Common myeloid progenitor, CD34-positive (primary cell): ENCODE data around the gene RHBG.

Experiments used
- CTCF ChIA-PET: fragments of 350-600 bp; sonication (Branson Sonifier 250); formaldehyde crosslinking; loops from one replicate; lab custom pipeline; 2021; ENCODE audit warnings: antibody characterized with exemption; lab: Charles Lee
- POLR2A ChIA-PET: fragments of 350-600 bp; sonication (Branson Sonifier 250); formaldehyde crosslinking; loops from one replicate; lab custom pipeline; 2021; ENCODE audit warnings: antibody characterized with exemption; lab: Charles Lee
- DNase-seq, 3 donors: peaks; one replicate each; pipeline versions ENCODE4 v3.0.0 to v3.0.0-alpha.2; 2013
- H3K27ac ChIP-seq, 2 experiments: 1 replicate in 1 of 2; 2 replicates in 1 of 2; pipeline ENCODE4 v1.7.0; 2013; ENCODE audit warnings: inconsistent platforms in 2 of 2, low read length in 2 of 2, mild to moderate bottlenecking in 2 of 2, low read depth in 1 of 2, moderate library complexity in 1 of 2; ENCODE audit not compliant: severe bottlenecking in 2 of 2, insufficient read depth in 1 of 2, poor library complexity in 1 of 2
- H3K27me3 ChIP-seq, 5 experiments: replicated peaks in 2 of 5; 1 replicate in 3 of 5; 2 replicates in 2 of 5; pipeline versions ENCODE4 v1.6.1 to v1.7.0; 2013; ENCODE audit warnings: low read length in 4 of 5, mild to moderate bottlenecking in 2 of 5, moderate library complexity in 2 of 5, inconsistent platforms in 1 of 5; ENCODE audit not compliant: insufficient read depth in 5 of 5, control insufficient read depth in 4 of 5
- H3K36me3 ChIP-seq, 4 experiments: 1 replicate in 2 of 4; 2 replicates in 2 of 4; pipeline versions ENCODE4 v1.6.1 to v1.7.0; 2013; ENCODE audit warnings: low read length in 3 of 4, control low read depth in 1 of 4, mild to moderate bottlenecking in 1 of 4; ENCODE audit not compliant: control insufficient read depth in 4 of 4, insufficient read depth in 4 of 4
- H3K4me1 ChIP-seq, 4 experiments: 1 replicate in 3 of 4; 2 replicates in 1 of 4; pipeline versions ENCODE4 v1.6.1 to v1.7.1; 2013; ENCODE audit warnings: low read length in 3 of 4, mild to moderate bottlenecking in 3 of 4, control low read depth in 1 of 4, inconsistent platforms in 1 of 4, moderate library complexity in 1 of 4; ENCODE audit not compliant: control insufficient read depth in 4 of 4, insufficient read depth in 4 of 4; ENCODE audit errors: control extremely low read depth in 1 of 4
- H3K4me3 ChIP-seq, 7 experiments: 1 replicate in 4 of 7; 2 replicates in 3 of 7; pipeline versions ENCODE4 v1.5.1 to v1.7.0; 2013; ENCODE audit warnings: mild to moderate bottlenecking in 7 of 7, low read length in 6 of 7, moderate library complexity in 6 of 7, inconsistent platforms in 2 of 7, low read depth in 2 of 7, control low read depth in 1 of 7; ENCODE audit not compliant: insufficient read depth in 4 of 7, control insufficient read depth in 1 of 7; ENCODE audit errors: extremely low read depth in 1 of 7
- H3K9me3 ChIP-seq, 5 experiments: 1 replicate in 4 of 5; 2 replicates in 1 of 5; pipeline versions ENCODE4 v1.6.1 to v1.7.1; 2013; ENCODE audit warnings: low read length in 4 of 5, mild to moderate bottlenecking in 2 of 5, inconsistent platforms in 1 of 5, low read depth in 1 of 5, moderate library complexity in 1 of 5; ENCODE audit not compliant: control insufficient read depth in 4 of 5, insufficient read depth in 2 of 5; ENCODE audit errors: control extremely low read depth in 1 of 5
- WGBS: methylation state at CpG from one replicate; pipeline ENCODE4 v1.1.5; 2013; ENCODE audit not compliant: insufficient coverage; 5-methylcytosine and 5-hydroxymethylcytosine counted together

RHBG gene

DNA sequence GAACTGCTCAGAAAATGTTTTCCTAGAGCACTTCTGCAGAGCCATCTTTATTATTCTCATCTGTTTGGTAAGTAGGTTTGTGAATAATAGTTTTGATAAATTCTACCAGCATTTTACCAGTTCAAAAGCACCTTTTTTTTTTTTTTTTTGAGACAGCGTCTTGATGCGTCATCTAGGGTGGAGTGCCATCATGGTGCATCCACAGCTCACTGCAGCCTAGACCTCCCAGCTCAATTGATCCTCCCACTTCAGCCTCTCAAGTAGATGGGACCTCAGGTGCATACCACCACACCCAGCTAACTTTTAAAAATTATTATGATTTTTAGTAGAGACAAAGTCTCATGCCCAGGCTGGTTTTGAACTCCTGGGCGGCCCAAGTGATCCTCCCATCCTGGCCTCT, 9.8 kb upstream of the RHBG start:
- ChIA-PET POLR2A (interaction anchor here (2.0 kb wide), 1 partner anchor 10 kb away, joined by 5 read pairs; the partner anchor contains the start of gene RHBG), CTCF (interaction anchor here (0.9 to 3.5 kb wide), 12 partner anchors 11 to 108 kb away, joined by 3 to 18 read pairs (median 4); no protein-coding TSS in a partner anchor)
- Histone ChIP-seq H3K9me3 (no peaks in the 10 kb centered on the region), H3K36me3 (no peaks in the 10 kb centered on the region), H3K4me3 (no peak overlapping the region), H3K27me3 (peaks cover under 1 to 10% (median 8%) of the 10 kb centered on the region in 5 experiments), H3K4me1 (peaks cover 0 to 7% (median 5%) of the 10 kb centered on the region in 4 experiments), H3K27ac (no peak overlapping the region)
- 93% methylated on average over 2 of the region's 3 CpGs for WGBS
- no peak for DNase-seq

DNA sequence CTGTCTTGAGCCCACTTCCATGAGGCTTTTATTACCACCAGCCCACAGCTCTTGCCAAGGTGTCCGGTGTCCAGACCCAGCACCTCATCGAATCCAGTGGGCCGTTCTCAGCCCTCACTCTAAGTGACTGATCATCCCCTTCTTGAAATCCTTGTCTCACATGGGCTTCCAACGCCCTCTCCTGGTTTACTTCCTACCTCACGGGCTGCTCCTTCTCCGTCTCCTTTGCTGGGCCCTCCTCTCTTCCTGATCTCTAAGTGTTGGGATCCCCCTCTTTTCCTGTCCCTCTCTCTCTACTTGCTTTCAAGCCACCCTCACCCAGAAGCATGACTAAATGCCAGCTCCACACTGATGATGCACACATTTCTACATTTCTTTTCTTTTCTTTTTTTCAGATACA, 9.0 kb upstream of the RHBG start:
- H3K9me3 ChIP-seq: no peaks in the 10 kb centered on the region
- peaks cover 2 to 10% (median 4%) of the 10 kb centered on the region in 5 experiments for H3K27me3 ChIP-seq
- H3K36me3 ChIP-seq: no peaks in the 10 kb centered on the region
- ChIA-PET POLR2A (interaction anchor here (2.0 kb wide), 1 partner anchor 9 kb away, joined by 5 read pairs; the partner anchor contains the start of gene RHBG), CTCF (interaction anchor here (0.9 to 3.5 kb wide), 8 partner anchors 12 to 108 kb away, joined by 3 to 18 read pairs (median 4); no protein-coding TSS in a partner anchor)
- WGBS: 52% methylated on average over 6 of the region's 6 CpGs
- peaks cover 0 to 7% (median 5%) of the 10 kb centered on the region in 4 experiments for H3K4me1 ChIP-seq
- no peak overlapping the region for H3K27ac ChIP-seq
- DNase-seq: no peak
- H3K4me3 ChIP-seq: no peak overlapping the region

DNA sequence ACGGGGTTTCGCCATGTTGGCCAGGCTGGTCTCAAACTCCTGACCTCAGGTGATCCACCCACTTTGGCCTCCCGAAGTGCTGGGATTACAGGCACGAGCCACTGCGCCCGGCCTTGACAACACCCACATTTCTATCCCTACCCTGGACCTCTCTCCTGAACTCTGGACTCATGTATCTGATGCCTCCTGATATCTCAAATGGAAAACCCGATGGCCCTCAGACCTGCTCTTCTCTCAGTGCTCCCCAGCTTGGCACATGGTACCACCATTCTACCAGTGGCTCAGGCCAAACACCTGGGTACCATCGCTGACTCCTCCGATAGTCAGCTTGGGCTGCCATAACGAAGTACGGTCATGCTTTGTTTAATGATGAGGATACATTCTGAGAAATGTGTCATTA, 8.5 kb upstream of the RHBG start:
- ChIA-PET CTCF (interaction anchor here (0.9 to 3.5 kb wide), 6 partner anchors 16 to 120 kb away, joined by 3 to 11 read pairs (median 4); no protein-coding TSS in a partner anchor), POLR2A (interaction anchor here (2.0 kb wide), 1 partner anchor 8 kb away, joined by 5 read pairs; the partner anchor contains the start of gene RHBG)
- 94% methylated on average over 5 of the region's 11 CpGs for WGBS

DNA sequence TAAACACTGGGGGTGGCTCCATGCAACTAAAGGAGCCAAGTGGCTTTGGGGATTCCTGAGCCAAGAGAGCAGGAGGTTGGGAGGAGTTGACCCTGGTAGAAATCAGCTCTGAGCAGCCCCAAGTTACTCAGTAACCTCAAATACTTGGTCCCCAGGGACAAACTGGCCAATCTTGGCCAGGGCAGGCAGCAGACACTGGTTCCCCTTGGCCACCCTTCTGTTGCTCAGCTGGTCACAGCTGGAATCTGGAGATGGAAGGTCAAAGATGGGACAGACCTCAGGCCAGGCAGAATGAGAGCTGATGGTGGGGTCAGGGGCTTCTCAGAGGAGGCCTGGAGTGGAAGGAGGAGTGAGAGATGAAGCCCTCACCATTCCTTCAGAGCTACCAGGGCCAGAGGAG, 3.3 kb upstream of the RHBG start:
- Histone ChIP-seq H3K36me3 (no peaks in the 10 kb centered on the region), H3K9me3 (no peaks in the 10 kb centered on the region), H3K27ac (no peak overlapping the region), H3K4me1 (peaks cover 0 to 11% (median 9%) of the 10 kb centered on the region in 4 experiments), H3K4me3 (no peak overlapping the region), H3K27me3 (peaks cover 2 to 29% (median 9%) of the 10 kb centered on the region in 5 experiments)
- DNase-seq: no peak
- ChIA-PET POLR2A (no interaction called here), CTCF (interaction anchor here (0.9 to 1.9 kb wide), 3 partner anchors 9 to 18 kb away, joined by 3 to 5 read pairs (median 3); no protein-coding TSS in a partner anchor)

More for the DNA sequence above, 8.5 kb upstream of the RHBG start:
- Histone ChIP-seq H3K27ac (no peak overlapping the region), H3K4me1 (peaks cover 0 to 7% (median 5%) of the 10 kb centered on the region in 4 experiments), H3K27me3 (peaks cover 2 to 10% (median 8%) of the 10 kb centered on the region in 5 experiments), H3K4me3 (no peak overlapping the region), H3K9me3 (no peaks in the 10 kb centered on the region), H3K36me3 (no peaks in the 10 kb centered on the region)
- no peak for DNase-seq

DNA sequence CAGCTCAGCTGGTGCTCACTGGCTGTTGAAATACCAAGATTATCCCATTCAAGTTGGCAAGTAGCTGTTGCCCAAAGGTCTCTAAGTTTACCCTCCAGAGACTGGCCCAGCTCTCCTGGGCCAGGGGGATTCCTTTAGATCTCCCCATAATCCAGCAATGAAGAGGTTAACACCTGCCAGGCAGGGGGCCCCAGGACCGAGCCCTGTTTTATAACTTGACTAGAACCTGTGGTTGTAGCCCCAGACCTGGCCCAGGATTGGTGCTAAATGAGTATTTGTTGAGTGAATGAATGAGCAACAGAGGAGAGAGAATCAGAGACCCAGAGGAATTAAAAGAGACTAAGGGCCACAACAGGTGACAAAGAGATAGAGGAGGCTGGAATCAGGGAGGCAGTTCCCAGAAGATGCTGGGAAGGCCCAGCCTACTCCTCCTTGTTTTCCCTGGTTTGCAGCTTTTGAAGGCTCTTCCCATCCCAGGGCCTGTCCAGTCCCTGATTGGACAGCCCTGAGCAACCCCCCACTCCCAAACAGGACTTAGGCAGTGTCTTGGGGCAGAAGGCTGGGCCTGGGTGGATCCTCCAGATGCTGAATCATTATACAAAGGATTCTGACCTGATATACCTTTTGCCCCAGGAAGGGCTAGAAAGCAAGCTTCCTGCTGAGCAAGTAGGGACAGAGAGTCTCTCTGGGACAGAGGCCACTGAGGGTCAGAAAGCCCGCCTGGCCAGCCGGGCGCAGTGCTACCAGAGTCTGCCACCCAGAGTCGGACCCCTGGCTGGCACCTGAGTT, 2.4 kb upstream of the RHBG start:
- ChIA-PET POLR2A (no interaction called here), CTCF (interaction anchor here (0.9 to 1.9 kb wide), 4 partner anchors 10 to 19 kb away, joined by 3 to 5 read pairs (median 4); no protein-coding TSS in a partner anchor)
- no peaks in the 10 kb centered on the region for H3K36me3 ChIP-seq
- 94% methylated on average over 5 of the region's 5 CpGs for WGBS
- H3K4me1 ChIP-seq: peaks cover 0 to 13% (median 9%) of the 10 kb centered on the region in 4 experiments
- H3K27me3 ChIP-seq: peaks cover 2 to 29% (median 9%) of the 10 kb centered on the region in 5 experiments
- no peaks in the 10 kb centered on the region for H3K9me3 ChIP-seq
- H3K4me3 ChIP-seq: no peak overlapping the region
- no peak for DNase-seq
- no peak overlapping the region for H3K27ac ChIP-seq

DNA sequence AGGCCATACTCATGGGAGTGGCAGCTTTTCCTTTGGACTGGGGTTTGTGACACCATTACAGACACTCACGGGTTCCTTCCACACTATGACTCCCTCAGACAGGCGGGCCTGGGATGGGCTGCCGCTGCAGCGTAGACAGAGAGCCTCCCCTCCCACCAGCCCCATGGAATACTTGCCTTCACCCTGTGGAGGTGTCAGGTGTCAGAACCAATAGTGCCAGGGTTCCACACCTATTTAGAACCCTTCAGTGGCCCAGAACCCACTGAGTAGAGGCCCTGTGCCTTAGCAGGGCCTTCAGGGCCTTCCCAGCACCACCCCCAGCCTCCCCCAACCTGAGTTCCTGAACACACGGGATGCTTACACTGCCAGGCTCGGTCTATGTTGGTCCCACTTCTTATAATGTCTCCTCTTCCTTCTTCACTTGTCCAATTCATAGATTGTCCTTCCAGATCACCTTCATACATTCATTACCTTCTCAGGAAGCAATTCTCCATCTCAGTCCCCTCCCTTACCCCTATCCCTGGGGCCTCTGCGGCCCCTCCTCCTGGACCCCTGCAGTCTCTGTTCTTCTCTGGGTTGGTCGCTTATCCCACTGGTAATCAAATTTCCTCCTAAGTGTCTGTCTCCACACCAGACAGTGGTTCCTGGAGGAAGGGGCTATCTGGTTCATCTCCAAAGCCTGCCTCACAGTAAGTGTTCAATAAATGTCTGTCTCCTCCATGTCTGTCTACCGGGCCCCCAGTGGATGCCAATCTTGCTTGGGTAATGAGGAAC, 1.4 kb upstream of the RHBG start:
- Histone ChIP-seq H3K9me3 (no peaks in the 10 kb centered on the region), H3K36me3 (no peaks in the 10 kb centered on the region), H3K27ac (no peak overlapping the region), H3K4me1 (peaks cover 0 to 15% (median 12%) of the 10 kb centered on the region in 4 experiments), H3K4me3 (no peak overlapping the region), H3K27me3 (peaks cover 2 to 29% (median 9%) of the 10 kb centered on the region in 5 experiments)
- 98% methylated on average over 5 of the region's 9 CpGs for WGBS
- POLR2A ChIA-PET: no interaction called here
- CTCF ChIA-PET: interaction anchor here (1.1 to 1.9 kb wide), 2 partner anchors 11 to 18 kb away, joined by 5 read pairs; no protein-coding TSS in a partner anchor
- no peak for DNase-seq
